HepG2 (cell line): Measurements from ENCODE around the gene CAPZB. TPM values are rescaled to one million over a fixed set of nuclear protein-coding genes. Genes with fewer than 3 reads are reported as not detected.

Source experiments
- ATM ChIP-seq: fragments of 450-650 bp; IDR thresholded peaks from 2 replicates; pipeline ENCODE4 v1.7.1; 2017; ENCODE audit warnings: mild to moderate bottlenecking, borderline replicate concordance
- EED ChIP-seq: sonication (generic); formaldehyde crosslinking; IDR thresholded peaks from 2 replicates; pipeline ENCODE4 v1.5.0; 2020; ENCODE audit warnings: mild to moderate bottlenecking, missing genetic modification reagents
- FOXA1 ChIP-seq, 2 experiments: fragments of 450-650 bp in 1 of 2; sonication (generic) in 1 of 2; formaldehyde crosslinking in 1 of 2; IDR thresholded peaks; 2 replicates each; pipeline versions ENCODE4 v1.4.0 to v1.6.1; 2016 to 2020; ENCODE audit warnings: missing genetic modification reagents in 1 of 2
- GMEB2 ChIP-seq: IDR thresholded peaks from 2 replicates; pipeline ENCODE4 v1.6.1; 2016; ENCODE audit warnings: missing biosample characterization, missing genetic modification reagents, low read depth
- HOXD1 ChIP-seq: sonication (generic); formaldehyde crosslinking; IDR thresholded peaks from 2 replicates; pipeline ENCODE4 v1.5.0; 2020; ENCODE audit warnings: missing genetic modification reagents
- KLF16 ChIP-seq, 2 experiments: sonication (generic) in 1 of 2; formaldehyde crosslinking in 1 of 2; IDR thresholded peaks; 2 replicates each; pipeline versions ENCODE4 v1.6.1 to v1.8.0; 2016 to 2023; ENCODE audit warnings: missing genetic modification reagents in 2 of 2, missing compliant biosample characterization in 1 of 2
- MED13 ChIP-seq: sonication (generic); formaldehyde crosslinking; IDR thresholded peaks from 2 replicates; pipeline ENCODE4 v1.5.0; 2020; ENCODE audit warnings: missing genetic modification reagents
- NBN ChIP-seq: fragments of 450-650 bp; conservative IDR thresholded peaks from 2 replicates; pipeline ENCODE4 v1.6.1; 2017
- SAFB2 ChIP-seq: sonication (generic); formaldehyde crosslinking; IDR thresholded peaks from 2 replicates; pipeline ENCODE4 v1.5.1; 2020; ENCODE audit warnings: missing genetic modification reagents, low read depth, mild to moderate bottlenecking, borderline replicate concordance
- SIX1 ChIP-seq: sonication (generic); formaldehyde crosslinking; IDR thresholded peaks from 2 replicates; pipeline ENCODE4 v1.4.0; 2020; ENCODE audit warnings: missing genetic modification reagents, borderline replicate concordance
- SNRNP70 ChIP-seq: fragments of 200-400 bp; formaldehyde crosslinking; IDR thresholded peaks from 2 replicates; pipeline ENCODE4 v1.6.1; 2017; ENCODE audit warnings: mild to moderate bottlenecking, low read depth, low read length, moderate library complexity
- SRSF9 ChIP-seq: fragments of 200-400 bp; formaldehyde crosslinking; IDR thresholded peaks from 2 replicates; pipeline ENCODE4 v1.6.1; 2018; ENCODE audit warnings: borderline replicate concordance, mild to moderate bottlenecking, low read depth, low read length; ENCODE audit not compliant: insufficient read depth, poor library complexity, severe bottlenecking
- THRA ChIP-seq: sonication (generic); formaldehyde crosslinking; IDR thresholded peaks from 2 replicates; pipeline ENCODE4 v1.4.0; 2020; ENCODE audit warnings: missing genetic modification reagents, borderline replicate concordance
- ZBTB21 ChIP-seq: sonication (generic); formaldehyde crosslinking; IDR thresholded peaks from 2 replicates; pipeline ENCODE4 v1.4.0; 2020; ENCODE audit warnings: missing genetic modification reagents
- ZBTB7B ChIP-seq: sonication (generic); formaldehyde crosslinking; IDR thresholded peaks from 2 replicates; pipeline ENCODE4 v1.4.0; 2020; ENCODE audit warnings: missing genetic modification reagents
- ZFP41 ChIP-seq: sonication (generic); formaldehyde crosslinking; IDR thresholded peaks from 2 replicates; pipeline ENCODE4 v1.4.0; 2020; ENCODE audit warnings: mild to moderate bottlenecking, missing genetic modification reagents, borderline replicate concordance
- ZNF180 ChIP-seq: sonication (generic); formaldehyde crosslinking; IDR thresholded peaks from 2 replicates; pipeline ENCODE4 v1.4.0; 2020; ENCODE audit warnings: low read depth, missing genetic modification reagents, borderline replicate concordance
- ZNF251 ChIP-seq: sonication (generic); formaldehyde crosslinking; IDR thresholded peaks from 2 replicates; pipeline ENCODE4 v1.9.0; 2021; ENCODE audit warnings: mild to moderate bottlenecking, missing genetic modification reagents
- ZNF292 ChIP-seq: sonication (generic); formaldehyde crosslinking; IDR thresholded peaks from 2 replicates; pipeline ENCODE4 v1.8.1; 2022; ENCODE audit warnings: mild to moderate bottlenecking, low read depth, missing genetic modification reagents, borderline replicate concordance
- ZNF3 ChIP-seq: IDR thresholded peaks from 2 replicates; pipeline ENCODE4 v1.7.0; 2017; ENCODE audit warnings: inconsistent platforms
- polyA plus RNA-seq, 8 experiments: library from polyadenylated mRNA; depleted of rRNA in 3 of 8; stranded (reverse) in 7 of 8; unstranded in 1 of 8; fragments of >200 nt; fragmentation: Illumina TruSeq in 4 of 8; extraction: Trizol in 4 of 8; gene quantifications; 2 replicates each; pipeline versions ENCODE4 v1.2.1 to v1.2.3, GENCODE V29; 2011 to 2016; ENCODE audit warnings: low read depth in 4 of 8, missing spikeins in 1 of 8, mixed read lengths in 1 of 8; ENCODE audit not compliant: insufficient read depth in 1 of 8
- total RNA-seq, 5 experiments: library from RNA; depleted of rRNA; stranded (reverse); fragments of >200 nt; fragmentation: Illumina TruSeq; extraction: Trizol; gene quantifications; 2 replicates each; pipeline ENCODE4 v1.2.3, GENCODE V29; 2016; ENCODE audit warnings: low read depth in 1 of 5
- TF ChIP-seq, protein P1 (sequence below): sonication (generic); formaldehyde crosslinking; conservative IDR thresholded peaks from 2 replicates; pipeline ENCODE4 v1.8.0; 2022; ENCODE audit warnings: mild to moderate bottlenecking, moderate library complexity, missing genetic modification reagents
- TF ChIP-seq, protein P2 (sequence below): sonication (generic); formaldehyde crosslinking; IDR thresholded peaks from 2 replicates; pipeline ENCODE4 v1.4.0; 2020; ENCODE audit warnings: low read depth, mild to moderate bottlenecking, missing genetic modification reagents
- TF ChIP-seq, protein P3 (sequence below): IDR thresholded peaks from 2 replicates; pipeline ENCODE4 v1.6.1; 2016; ENCODE audit warnings: low read depth, borderline replicate concordance

The CAPZB gene
- total and polyA plus RNA-seq, 2 of the 13 experiments (the other 11 are each of a cell fraction or from before 2014, with no cell fraction given) = 58.9 to 76.9 TPM

DNA sequence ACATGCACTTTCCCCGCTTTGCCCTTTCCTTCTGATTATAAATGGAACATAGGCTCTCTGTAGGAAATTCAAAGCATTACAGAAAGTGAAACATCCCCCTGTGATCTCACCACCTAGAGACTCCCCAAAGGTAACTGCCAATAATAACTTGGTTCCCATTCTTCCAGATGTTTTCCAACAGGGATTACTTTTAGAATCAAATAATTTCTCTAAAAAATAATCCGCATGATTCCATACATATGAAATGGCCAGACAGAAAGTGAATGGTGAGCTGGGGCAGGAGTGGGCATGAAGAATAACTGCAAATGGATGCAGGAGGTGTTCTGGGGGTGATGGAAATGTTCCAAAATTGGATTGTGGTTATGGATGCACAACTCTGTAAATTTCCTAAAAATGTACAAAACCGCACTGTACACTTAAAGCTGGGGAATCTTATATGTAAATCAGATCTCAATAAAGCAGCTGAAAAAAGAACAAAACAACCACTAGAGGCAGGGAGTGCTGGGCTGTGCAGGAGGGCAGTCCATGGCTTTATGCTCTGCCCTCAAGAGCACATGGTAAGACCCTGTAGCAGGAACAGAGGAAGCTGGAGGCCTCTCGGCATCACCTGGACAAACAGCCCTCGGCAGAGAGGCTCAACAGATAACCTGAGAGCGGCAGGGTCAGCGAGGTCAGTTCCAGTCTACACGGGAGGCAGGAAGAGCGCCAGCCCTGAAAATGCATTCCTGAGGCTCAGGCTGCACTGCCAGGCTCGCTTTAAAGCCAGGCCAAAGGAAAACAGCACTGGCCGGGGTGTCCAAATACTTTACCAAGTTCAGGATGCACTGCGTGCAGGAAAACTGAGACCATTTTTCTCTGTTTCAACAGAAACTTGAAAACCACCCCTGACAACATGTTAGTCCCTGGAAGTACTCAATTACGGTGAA lies 39.7 kb downstream of the CAPZB start (continued):
- TF ChIP-seq GMEB2 = no peak
- no peak for TF ChIP-seq EED (CRISPR knock-in tag)
- TF ChIP-seq ATM = no peak
- no peak for TF ChIP-seq ZNF180 (CRISPR knock-in tag)
- TF ChIP-seq KLF16 (CRISPR knock-in tag; IDR thresholded peaks at IDR 0.05) = no peak
- peak; percentile 87 for TF ChIP-seq ZNF3
- no peak for TF ChIP-seq ZFP41 (CRISPR knock-in tag)
- TF ChIP-seq, protein P1, sequence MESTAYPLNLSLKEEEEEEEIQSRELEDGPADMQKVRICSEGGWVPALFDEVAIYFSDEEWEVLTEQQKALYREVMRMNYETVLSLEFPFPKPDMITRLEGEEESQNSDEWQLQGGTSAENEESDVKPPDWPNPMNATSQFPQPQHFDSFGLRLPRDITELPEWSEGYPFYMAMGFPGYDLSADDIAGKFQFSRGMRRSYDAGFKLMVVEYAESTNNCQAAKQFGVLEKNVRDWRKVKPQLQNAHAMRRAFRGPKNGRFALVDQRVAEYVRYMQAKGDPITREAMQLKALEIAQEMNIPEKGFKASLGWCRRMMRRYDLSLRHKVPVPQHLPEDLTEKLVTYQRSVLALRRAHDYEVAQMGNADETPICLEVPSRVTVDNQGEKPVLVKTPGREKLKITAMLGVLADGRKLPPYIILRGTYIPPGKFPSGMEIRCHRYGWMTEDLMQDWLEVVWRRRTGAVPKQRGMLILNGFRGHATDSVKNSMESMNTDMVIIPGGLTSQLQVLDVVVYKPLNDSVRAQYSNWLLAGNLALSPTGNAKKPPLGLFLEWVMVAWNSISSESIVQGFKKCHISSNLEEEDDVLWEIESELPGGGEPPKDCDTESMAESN (CRISPR knock-in tag) = peak; percentile 75
- TF ChIP-seq ZNF292 = peak; percentile 95; the same call in 1 of the 2 replicates
- peak; percentile 95 for TF ChIP-seq THRA
- TF ChIP-seq, protein P2, sequence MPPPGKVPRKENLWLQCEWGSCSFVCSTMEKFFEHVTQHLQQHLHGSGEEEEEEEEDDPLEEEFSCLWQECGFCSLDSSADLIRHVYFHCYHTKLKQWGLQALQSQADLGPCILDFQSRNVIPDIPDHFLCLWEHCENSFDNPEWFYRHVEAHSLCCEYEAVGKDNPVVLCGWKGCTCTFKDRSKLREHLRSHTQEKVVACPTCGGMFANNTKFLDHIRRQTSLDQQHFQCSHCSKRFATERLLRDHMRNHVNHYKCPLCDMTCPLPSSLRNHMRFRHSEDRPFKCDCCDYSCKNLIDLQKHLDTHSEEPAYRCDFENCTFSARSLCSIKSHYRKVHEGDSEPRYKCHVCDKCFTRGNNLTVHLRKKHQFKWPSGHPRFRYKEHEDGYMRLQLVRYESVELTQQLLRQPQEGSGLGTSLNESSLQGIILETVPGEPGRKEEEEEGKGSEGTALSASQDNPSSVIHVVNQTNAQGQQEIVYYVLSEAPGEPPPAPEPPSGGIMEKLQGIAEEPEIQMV (CRISPR knock-in tag) = no peak
- no peak for TF ChIP-seq SNRNP70
- TF ChIP-seq FOXA1 (IDR thresholded peaks at IDR 0.05) = no peak
- peak; percentile 94 for TF ChIP-seq FOXA1 (CRISPR knock-in tag; IDR thresholded peaks at IDR 0.05)
- TF ChIP-seq SIX1 (CRISPR knock-in tag) = peak; percentile 76; the same call in 1 of the 2 replicates
- no peak for TF ChIP-seq ZNF251 (CRISPR knock-in tag)
- no peak for TF ChIP-seq SAFB2 (CRISPR knock-in tag)
- TF ChIP-seq, protein P3, sequence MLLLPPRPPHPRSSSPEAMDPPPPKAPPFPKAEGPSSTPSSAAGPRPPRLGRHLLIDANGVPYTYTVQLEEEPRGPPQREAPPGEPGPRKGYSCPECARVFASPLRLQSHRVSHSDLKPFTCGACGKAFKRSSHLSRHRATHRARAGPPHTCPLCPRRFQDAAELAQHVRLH (CRISPR knock-in tag) = peak; percentile 53; the same call in 1 of the 2 replicates
- TF ChIP-seq HOXD1 = peak; percentile 72
- TF ChIP-seq NBN = no peak
- TF ChIP-seq SRSF9 = no peak
- peak; percentile 93 for TF ChIP-seq ZBTB7B (CRISPR knock-in tag)
- no peak; the same call in 1 of the 2 replicates for TF ChIP-seq ZBTB21
- TF ChIP-seq MED13 (CRISPR knock-in tag) = peak; percentile 43; the same call in 1 of the 2 replicates
